ENCODE results near the gene SCARF1. TPM values are rescaled to one million over a fixed set of nuclear protein-coding genes. Genes with fewer than 3 reads are reported as not detected.

The SCARF1 gene
- polyA plus RNA-seq, 1 donor from 2014 or later = 3.0 TPM

DNA sequence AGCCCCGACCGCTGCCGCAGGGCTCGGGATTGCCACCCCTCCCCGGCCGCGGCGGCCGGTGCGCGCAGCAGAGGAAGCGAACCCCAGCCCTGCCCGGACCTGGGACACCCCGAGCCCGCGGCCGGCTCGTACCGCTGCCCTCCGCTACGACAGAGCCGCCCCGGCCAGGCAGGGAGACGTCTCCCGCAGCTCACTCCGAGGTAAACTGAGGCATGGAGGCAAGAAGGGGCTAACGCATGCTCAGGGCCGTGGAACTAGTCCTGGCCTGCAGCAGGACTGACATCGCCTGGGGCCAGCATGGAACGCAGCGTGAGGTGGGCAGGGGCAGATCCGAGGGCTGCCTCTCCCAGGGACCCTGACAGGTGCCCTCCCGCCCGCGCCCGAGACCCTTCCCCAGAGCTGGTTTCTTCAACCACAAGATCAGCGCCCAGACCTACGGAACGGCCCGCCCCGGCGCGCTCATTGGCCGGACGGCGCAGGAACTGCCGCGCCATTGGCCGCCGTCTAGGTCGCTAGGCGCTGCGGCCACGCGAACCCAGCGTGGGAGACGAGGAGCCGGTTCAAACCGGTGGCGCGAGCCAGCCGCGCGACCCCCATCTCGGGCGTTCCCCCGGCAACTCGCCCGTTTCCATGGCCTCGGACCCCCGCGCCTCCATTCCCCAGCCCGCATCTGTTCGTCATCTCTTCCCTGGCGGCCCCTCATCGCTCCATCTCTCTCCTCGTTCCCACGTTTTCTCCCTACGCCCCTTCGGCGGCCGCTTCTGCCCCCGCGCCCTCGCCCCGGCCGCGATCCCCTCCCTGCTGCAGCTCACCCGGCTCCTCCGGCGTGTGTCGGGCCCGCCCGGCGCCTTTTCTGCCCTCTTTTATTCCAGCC lies 17.3 kb downstream of the SCARF1 start, which contains the start of gene SLC43A2:
Gene SLC43A2 (minus strand): TSS at position 853 of the 874 bp plus-strand sequence. CDS start 960 bp downstream, outside the sequence.
- TF ChIP-seq SMC3 (conservative IDR thresholded peaks at IDR 0.05; ENCODE audit: poor library complexity) (no peak), TAF1 (IDR thresholded peaks at IDR 0.05; ENCODE audit: low read depth) (peak; percentile 53), POLR2AphosphoS5 (IDR thresholded peaks at IDR 0.05) (peak; percentile 42), MXI1 (conservative IDR thresholded peaks at IDR 0.05; ENCODE audit: poor library complexity, severe bottlenecking) (peak; percentile 98)
- TF ChIP-seq, protein P1, sequence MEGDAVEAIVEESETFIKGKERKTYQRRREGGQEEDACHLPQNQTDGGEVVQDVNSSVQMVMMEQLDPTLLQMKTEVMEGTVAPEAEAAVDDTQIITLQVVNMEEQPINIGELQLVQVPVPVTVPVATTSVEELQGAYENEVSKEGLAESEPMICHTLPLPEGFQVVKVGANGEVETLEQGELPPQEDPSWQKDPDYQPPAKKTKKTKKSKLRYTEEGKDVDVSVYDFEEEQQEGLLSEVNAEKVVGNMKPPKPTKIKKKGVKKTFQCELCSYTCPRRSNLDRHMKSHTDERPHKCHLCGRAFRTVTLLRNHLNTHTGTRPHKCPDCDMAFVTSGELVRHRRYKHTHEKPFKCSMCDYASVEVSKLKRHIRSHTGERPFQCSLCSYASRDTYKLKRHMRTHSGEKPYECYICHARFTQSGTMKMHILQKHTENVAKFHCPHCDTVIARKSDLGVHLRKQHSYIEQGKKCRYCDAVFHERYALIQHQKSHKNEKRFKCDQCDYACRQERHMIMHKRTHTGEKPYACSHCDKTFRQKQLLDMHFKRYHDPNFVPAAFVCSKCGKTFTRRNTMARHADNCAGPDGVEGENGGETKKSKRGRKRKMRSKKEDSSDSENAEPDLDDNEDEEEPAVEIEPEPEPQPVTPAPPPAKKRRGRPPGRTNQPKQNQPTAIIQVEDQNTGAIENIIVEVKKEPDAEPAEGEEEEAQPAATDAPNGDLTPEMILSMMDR (IDR thresholded peaks at IDR 0.05; ENCODE audit: poor library complexity, severe bottlenecking) = no peak
- TF ChIP-seq, protein P2, sequence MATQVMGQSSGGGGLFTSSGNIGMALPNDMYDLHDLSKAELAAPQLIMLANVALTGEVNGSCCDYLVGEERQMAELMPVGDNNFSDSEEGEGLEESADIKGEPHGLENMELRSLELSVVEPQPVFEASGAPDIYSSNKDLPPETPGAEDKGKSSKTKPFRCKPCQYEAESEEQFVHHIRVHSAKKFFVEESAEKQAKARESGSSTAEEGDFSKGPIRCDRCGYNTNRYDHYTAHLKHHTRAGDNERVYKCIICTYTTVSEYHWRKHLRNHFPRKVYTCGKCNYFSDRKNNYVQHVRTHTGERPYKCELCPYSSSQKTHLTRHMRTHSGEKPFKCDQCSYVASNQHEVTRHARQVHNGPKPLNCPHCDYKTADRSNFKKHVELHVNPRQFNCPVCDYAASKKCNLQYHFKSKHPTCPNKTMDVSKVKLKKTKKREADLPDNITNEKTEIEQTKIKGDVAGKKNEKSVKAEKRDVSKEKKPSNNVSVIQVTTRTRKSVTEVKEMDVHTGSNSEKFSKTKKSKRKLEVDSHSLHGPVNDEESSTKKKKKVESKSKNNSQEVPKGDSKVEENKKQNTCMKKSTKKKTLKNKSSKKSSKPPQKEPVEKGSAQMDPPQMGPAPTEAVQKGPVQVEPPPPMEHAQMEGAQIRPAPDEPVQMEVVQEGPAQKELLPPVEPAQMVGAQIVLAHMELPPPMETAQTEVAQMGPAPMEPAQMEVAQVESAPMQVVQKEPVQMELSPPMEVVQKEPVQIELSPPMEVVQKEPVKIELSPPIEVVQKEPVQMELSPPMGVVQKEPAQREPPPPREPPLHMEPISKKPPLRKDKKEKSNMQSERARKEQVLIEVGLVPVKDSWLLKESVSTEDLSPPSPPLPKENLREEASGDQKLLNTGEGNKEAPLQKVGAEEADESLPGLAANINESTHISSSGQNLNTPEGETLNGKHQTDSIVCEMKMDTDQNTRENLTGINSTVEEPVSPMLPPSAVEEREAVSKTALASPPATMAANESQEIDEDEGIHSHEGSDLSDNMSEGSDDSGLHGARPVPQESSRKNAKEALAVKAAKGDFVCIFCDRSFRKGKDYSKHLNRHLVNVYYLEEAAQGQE (IDR thresholded peaks at IDR 0.05; ENCODE audit: borderline replicate concordance) = peak; percentile 15
- Histone ChIP-seq H3K79me2 (replicated peaks; ENCODE audit: insufficient read depth, low read length) (peaks cover 43% of the 10 kb centered on the region), H3K4me2 (ENCODE audit: low read length) (peak within 1 kb of the TSS; percentile 94), H4K20me1 (ENCODE audit: insufficient read depth) (no peaks in the 10 kb centered on the region), H3K36me3 (ENCODE audit: insufficient read depth, low read length) (peaks cover 14% of the 10 kb centered on the region), H3K27me3 (ENCODE audit: insufficient read depth, low read depth, low read length) (no peaks in the 10 kb centered on the region), H3K9me3 (ENCODE audit: low read length) (no peaks in the 10 kb centered on the region), H2AFZ (ENCODE audit: low read depth, low read length) (peak within 1 kb of the TSS; percentile 69), H3K4me3 (ENCODE audit: low read length) (peak within 1 kb of the TSS; percentile 96), H3K9me2 (ENCODE audit: insufficient read depth, low read length) (no peaks in the 10 kb centered on the region), H3K27ac (ENCODE audit: low read length) (peak within 1 kb of the TSS; percentile 99), H3F3A (ENCODE audit: insufficient read depth, low read length, poor library complexity, severe bottlenecking) (no peaks in the 10 kb centered on the region), H3K9ac (ENCODE audit: low read length) (peak within 1 kb of the TSS; percentile 99)

DNA sequence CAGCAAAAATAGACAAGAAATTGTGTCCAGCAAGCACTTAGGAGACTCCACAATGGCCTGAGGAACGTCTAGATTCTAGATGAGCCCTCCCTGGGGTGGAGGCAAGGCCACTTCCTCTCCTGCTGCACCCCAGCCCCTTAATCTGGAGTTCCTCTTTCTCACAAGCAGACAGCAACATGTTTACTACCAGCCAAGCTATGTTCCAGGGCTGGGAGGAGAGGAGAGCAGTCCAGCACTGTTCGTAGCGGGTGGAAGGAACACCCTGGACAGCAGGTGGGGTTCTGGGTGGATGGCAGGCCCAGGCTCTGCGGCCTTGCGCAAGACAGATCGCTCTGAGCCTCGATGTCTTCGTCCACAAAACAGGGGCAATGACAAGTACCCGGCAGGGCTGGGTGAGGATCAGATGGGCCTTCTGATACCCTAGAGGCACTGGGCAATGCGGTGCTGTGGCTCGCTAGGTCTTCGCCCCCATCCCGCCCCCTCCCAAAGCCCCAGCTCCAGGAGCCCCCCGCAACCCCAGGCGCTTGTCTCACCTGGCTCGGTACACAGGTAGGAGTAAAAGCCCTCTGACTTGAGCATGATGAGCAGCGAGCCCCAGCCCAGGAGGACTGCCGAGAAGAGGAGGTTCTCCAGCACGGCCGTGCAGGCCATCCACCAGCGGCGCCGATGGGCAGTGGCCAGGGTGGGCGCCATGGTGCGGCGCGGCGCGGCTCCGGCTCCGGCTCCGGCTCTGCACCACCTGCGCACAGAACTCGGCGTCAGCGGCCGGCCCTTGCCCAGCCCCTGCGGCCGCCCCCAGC lies 18.1 kb downstream of the SCARF1 start:
- TF ChIP-seq RAD21 (conservative IDR thresholded peaks at IDR 0.05) = no peak
- TF ChIP-seq, protein P1 (IDR thresholded peaks at IDR 0.05; ENCODE audit: poor library complexity, severe bottlenecking) = no peak
- TF ChIP-seq, protein P2 (IDR thresholded peaks at IDR 0.05; ENCODE audit: borderline replicate concordance) = no peak
- TF ChIP-seq EP300 (conservative IDR thresholded peaks at IDR 0.05; ENCODE audit: poor library complexity, severe bottlenecking) = no peak
- no peak for TF ChIP-seq SMC3 (conservative IDR thresholded peaks at IDR 0.05; ENCODE audit: poor library complexity)
- no peak for TF ChIP-seq TAF1 (IDR thresholded peaks at IDR 0.05; ENCODE audit: low read depth)
- no peak for TF ChIP-seq POLR2AphosphoS5 (IDR thresholded peaks at IDR 0.05)
- no peak for TF ChIP-seq EZH2 (IDR thresholded peaks at IDR 0.05; ENCODE audit: borderline replicate concordance, insufficient read depth, low read length, poor library complexity, severe bottlenecking)
- no peak for TF ChIP-seq MXI1 (conservative IDR thresholded peaks at IDR 0.05; ENCODE audit: poor library complexity, severe bottlenecking)
- Histone ChIP-seq H3K9ac (ENCODE audit: low read length) (peak overlapping the region; percentile 99), H3K27me3 (ENCODE audit: insufficient read depth, low read depth, low read length) (no peaks in the 10 kb centered on the region), H3F3A (ENCODE audit: insufficient read depth, low read length, poor library complexity, severe bottlenecking) (no peaks in the 10 kb centered on the region), H2AFZ (ENCODE audit: low read depth, low read length) (no peak overlapping the region), H3K4me2 (ENCODE audit: low read length) (peak overlapping the region; percentile 94), H3K9me2 (ENCODE audit: insufficient read depth, low read length) (no peaks in the 10 kb centered on the region), H3K36me3 (ENCODE audit: insufficient read depth, low read length) (peaks cover 14% of the 10 kb centered on the region), H3K79me2 (replicated peaks; ENCODE audit: insufficient read depth, low read length) (peaks cover 43% of the 10 kb centered on the region), H3K27ac (ENCODE audit: low read length) (peak overlapping the region; percentile 99), H3K9me3 (ENCODE audit: low read length) (no peaks in the 10 kb centered on the region), H4K20me1 (ENCODE audit: insufficient read depth) (no peaks in the 10 kb centered on the region), H3K4me3 (ENCODE audit: low read length) (peak overlapping the region; percentile 96)

Data from neural cell (in vitro differentiated cells).